ENCODE results near the gene MCM8.

MCM8 gene

DNA sequence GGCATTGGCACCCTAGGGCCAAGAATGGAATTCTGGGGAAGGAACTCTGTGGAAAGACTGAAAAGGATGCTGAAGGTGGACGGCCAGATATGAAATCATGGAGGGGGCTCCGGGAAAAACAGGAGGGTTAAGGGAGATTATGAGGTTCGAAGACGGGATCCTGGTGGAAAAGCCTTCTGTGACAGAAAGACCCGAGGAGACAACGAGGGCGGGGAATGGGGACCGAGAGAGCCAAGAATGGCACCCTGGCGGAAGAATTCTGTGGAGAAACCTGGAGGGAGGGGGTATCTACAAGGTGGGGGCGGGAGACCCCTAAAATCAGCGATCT lies 545 bp upstream of the MCM8 start:
- DNase-seq, result no peak

DNA sequence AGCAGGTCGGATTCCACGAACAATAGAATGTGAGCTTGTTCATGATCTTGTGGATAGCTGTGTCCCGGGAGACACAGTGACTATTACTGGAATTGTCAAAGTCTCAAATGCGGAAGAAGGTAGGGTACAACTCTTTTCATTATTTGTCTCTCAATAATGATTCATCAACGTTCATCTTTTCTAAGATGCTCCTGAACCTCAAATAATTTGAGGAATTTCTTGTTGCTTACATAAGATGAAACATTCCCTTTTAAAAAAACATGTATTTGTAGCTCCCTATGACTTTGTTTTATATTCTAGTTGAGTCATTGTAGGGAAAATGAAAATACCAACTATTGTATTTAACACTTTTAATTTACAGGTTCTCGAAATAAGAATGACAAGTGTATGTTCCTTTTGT lies 17.0 kb downstream of the MCM8 start:
- DNase-seq, result no peak

DNA sequence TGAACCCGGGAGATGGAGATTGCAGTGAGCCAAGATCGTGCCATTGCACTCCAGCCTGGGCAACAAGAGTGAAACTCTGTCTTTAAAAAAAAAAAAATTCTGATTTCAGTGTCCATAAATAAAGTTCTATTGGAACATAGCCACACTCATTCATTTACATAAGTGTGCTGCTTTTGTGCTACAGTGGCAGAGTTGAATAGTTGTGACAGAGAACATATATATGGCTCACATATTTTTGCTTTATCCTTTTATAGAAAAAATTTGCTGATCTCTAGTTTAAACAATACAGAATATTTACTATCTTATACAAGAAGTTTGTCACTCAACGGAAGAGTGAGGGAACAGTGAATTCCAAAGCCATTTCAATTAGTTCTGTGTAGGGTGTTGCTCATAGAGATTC lies 18.0 kb downstream of the MCM8 start:
- no peak for DNase-seq

DNA sequence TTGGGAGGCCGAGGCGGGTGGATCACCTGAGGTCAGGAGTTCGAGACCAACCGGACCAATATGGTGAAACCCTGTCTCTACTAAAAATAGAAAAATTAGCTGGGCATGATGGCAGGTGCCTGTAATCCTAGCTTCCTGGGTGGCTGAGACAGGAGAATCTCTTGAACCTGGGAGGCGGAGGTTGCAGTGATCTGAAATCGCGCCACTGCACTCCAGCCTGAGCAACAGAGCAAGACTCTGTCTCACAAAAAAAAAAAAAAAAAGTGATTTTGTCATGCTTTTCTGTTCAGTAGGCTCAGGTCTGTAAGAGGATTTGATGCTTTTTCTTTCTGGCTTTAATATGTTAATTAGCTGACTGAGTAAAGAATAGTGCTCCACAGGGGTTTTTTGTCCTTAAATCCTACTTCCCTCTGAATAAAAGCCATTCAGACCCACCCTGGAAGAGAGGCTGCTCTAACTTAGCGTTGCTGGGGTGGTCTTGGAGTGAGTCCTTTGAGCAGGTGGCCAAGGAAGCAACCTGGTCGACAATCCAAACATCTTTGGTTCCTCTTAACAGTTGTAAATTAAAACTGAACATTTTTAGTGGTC lies 19.0 kb downstream of the MCM8 start:
- no peak for DNase-seq

DNA sequence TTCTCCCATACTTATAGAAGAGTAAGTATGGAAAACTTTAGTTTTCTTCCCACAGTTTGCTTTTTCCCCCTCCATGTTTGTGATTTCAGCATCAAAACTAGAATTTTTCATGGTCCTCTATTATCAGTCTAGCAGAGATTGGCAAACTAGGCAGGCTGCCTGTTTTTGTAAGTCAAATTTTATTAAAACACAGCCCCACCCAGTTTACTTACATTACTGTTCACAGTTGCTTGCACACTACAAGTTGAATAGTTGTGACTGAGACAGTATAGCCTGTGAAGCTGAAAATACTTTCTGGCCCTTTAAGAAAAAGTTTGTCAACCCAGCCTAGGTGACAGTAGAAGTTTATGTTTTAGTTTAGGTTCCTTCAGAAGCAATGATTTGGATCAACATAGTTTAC lies 19.5 kb downstream of the MCM8 start:
- DNase-seq, result no peak

DNA sequence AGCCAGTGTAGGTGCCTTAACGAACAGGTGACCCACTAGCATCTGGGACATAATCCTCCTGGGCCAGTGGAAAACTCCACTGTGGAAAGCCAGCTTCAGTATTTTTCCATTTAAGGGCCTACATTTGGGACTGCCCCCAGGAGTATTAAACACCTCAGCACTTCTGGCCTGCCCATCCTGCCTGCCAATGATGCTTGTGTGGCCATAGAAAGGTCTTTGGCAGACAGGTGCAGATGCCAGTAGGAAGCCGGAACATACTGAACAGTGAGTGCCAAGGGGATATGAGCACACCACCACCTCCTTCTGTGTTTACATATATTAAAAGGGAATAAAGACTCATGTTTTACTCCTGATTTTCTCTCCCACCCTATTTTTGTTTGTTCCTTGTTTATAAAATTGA lies 19.9 kb downstream of the MCM8 start:
- no peak for DNase-seq

DNA sequence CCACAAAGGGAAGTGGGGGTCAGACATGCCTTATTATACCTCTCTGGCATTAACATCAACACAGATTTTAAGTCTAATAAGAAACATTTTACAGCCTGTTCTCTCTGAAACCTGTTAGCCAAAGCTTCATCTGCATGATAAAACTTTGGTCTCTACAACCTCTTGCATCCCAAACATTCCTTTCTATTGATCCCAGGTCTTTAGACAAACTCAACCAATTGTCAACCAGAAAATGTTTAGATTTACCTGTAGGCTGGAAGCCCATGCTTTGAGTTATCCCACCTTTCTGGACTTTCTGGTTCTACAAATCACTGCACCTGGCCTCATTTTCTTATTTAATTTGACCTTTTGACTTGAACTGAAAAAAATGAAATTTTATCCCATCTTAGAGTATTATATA lies 20.8 kb downstream of the MCM8 start:
- no peak for DNase-seq

DNA sequence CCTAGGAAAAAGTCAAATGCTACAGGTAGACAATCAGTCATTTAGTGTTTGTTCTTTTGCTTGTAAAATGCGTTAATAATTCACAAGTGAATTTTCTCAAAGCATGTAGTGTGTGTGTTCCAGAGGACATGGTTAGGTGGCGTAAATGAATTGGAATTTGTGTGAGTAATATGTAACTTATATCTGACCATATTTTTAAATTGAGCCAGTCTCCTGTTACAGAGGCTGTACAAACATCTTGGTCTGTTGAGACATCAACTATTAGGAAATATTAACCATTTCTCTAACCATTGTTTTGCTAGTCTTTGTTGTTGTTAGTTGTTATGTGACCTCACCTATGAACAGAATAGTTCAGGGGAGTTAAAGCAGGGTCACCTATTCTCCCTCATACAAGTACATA lies 22.7 kb downstream of the MCM8 start:
- DNase-seq, result no peak

DNA sequence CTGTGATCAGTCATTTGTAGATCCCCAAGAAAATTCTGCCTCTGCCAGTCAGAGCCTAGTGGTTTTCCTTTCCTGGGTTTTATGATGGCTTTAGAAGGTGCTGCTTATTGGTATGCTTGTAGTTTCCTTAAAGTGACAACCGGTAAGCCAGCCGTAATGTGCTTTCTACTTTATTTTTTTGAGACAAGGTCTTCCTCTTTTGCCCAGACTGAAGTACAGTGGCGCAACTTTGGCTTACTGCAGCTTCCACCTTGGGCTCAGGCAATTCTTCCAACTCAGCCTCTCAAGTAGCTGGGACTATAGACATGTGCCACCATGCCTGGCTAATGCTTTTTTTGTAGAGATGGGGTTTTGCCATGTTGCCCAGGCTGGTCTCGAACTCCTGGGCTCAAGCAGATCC lies 23.5 kb downstream of the MCM8 start:
- no peak for DNase-seq

DNA sequence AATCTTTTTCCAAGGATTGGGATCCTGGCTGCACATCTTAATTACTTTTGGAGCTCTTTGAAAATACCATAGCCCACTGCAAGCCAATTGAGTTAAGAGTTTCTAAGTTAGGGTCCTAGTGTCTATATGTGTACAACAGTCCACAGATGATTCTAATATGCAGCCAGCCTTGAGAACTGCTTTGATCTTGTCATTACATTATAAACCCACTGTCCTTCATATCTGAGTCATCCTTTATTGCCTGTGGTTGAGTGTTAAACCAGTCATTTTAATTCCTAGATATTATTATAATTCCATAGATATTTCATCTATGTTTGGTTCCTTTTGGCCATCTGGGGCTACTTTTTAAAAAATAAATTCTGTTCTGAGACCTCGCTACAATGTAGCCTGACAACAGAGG lies 24.1 kb downstream of the MCM8 start:
- no peak for DNase-seq

DNA sequence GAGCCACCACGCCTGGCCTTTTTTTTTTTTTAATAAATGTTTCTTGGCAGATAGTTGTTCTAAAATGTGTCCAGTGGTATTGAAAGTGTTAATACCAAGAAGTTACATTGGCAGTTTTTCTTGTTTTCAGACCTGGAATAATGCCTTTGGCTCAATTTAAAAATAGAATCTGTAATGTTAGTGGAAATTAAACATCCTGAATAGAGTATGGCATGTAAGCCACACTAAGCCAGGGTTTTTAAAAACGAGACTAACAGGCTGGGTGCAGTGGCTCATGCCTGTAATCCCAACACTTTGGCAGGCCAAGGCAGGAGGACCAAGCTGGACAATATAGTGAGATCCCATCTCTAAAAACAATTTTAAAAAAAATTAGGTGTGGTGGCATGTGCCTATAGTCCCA lies 25.3 kb downstream of the MCM8 start:
- no peak for DNase-seq

DNA sequence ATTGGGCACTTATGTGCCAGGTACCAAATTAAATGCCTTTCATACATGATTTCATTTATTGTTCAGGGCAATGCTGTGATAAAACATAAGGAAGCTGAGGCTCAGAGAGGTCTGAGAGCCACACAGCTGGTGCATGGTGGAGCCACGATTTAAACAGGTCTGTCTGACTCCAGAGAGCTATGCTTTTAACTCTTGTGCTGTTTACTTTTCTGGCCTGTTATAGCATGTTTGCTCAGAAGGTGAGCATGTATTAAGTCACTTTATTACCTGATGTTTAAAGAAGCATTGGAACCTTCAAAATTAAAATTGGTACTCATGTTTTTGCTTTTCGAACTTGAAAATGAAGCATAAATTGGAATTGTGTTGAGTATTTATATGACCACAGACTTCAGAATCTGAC lies 26.8 kb downstream of the MCM8 start:
- DNase-seq, result no peak

DNA sequence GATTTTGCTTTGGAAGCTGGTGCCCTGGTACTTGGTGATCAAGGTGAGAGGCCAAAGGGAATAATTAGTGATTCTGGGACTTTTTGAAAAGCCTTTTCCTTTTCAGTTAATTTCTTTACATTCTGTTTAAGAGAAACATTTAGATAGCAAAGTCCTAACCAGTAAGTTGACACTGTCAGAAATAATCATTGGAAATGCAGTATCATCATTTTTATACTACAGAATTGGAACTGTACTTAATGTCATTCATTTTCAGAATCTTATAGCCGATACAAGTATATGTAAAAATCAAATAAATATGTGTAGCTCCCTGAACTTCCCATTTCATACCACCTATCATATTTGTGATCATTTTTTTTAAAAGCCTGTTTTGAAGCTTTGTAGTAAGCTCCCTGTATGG lies 27.5 kb downstream of the MCM8 start:
- DNase-seq, result no peak

DNA sequence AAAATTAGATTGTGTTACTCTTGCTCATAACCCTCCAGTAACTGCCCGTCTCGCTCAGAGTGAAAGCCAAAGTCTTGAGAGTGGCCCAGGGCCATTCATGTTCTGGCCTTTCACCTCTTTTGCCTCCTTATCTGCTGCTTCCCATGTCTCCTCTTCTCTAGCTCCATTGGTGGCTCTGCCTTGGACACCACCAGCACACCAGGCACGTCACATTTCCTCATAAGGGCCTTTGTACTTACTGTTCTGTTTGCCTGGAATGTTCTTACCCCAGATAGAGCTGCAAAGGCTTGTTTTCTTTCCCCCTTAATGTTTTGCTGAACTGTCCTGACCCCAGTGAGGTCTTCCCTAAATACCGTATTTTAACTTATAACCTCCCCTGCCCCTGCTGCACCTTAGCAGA lies 29.3 kb downstream of the MCM8 start:
- no peak for DNase-seq

DNA sequence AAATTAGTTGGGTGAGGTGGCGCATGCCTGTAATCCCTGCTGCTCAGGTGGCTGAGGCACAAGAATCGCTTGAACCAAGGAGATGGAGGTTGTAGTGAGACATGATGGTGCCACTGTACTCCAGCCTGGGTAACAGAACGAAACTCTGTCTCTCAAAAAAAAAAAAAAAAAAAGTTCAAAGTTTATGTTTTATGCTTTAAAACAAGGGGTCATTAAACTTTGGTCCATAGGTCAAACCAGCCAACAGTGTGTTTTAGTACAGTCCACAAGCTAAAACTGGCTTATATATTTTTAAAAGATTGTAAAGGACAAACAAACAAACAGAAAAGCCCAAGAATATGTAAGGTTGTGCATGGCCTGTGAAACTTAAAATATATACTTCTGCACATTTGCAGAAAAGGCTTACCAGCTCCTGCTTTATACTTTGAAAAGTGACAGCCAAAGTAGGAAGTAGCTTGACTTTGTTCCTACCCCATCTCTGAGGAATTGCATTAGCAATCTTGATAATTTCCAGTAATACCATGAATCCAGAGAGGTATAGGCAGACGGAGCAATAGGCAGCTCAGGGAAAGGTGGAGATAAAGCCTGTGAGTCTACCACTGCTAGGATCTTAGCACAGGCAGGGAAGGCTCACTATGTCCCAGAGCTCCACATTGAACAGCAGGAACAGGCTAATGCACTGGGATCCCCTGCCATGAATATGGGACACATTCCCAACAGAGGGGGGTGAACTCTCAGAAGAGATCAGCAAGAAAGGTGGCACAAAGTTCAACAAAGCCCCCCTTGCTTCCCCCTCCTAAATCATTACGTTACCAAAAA lies 30.5 kb downstream of the MCM8 start:
- no peak for DNase-seq

DNA sequence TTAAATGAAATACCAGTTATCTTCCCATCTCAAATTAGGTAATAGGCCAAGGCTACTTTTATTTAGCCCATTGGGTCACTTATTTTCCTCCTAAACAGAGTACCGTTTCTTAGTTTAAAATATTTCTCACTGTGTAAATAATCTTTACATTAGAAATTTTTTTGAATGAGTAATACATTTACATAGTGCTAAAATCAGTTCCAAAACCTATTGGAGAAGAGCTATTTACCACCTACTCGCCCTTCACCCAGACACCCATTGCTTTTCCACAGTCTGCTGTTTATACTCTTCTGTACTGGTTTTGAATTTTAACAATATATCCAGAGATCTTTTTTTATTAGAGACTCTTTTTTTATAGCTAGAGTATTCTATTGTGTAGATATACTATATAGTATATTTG lies 36.9 kb downstream of the MCM8 start:
- no peak for DNase-seq

DNA sequence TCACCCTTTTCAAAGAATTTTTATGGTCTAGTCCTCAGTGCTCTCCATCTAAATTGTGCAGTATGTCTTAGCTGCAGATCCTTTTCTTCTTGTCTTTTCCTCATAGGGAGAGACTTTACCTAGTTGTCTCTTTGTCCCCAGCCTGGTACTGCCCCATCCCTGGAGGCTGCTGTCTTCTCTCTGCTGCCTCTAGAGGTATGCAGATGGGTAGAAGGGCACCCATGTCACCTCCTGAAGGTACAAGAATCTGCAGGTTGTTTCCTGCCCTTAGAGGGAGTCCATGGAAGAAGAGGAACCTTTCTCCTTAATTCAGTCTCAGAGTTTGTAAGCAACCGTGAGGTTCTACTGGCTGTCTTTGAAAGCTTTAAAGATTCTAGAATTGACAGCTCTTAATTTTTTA lies 39.1 kb downstream of the MCM8 start:
- DNase-seq, result no peak

DNA sequence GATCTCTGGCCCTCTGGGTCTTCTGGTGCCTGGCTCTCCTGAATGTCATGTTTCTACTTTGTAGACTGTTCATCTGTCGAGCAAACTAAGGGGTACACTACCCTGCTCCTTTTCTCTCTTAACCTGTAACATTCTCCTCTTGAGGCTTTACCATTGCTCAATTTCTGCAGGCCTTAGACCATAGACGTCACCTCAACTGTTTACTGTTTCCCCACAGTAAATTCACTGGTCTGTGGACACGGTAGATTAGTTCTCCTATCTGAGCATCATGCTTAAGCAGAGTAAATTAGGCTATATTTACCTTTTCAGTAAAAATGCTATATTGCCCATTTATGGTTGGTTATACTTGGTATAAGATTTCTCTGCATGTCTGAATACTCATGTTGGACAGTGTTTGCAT lies 40.5 kb downstream of the MCM8 start:
- no peak for DNase-seq

DNA sequence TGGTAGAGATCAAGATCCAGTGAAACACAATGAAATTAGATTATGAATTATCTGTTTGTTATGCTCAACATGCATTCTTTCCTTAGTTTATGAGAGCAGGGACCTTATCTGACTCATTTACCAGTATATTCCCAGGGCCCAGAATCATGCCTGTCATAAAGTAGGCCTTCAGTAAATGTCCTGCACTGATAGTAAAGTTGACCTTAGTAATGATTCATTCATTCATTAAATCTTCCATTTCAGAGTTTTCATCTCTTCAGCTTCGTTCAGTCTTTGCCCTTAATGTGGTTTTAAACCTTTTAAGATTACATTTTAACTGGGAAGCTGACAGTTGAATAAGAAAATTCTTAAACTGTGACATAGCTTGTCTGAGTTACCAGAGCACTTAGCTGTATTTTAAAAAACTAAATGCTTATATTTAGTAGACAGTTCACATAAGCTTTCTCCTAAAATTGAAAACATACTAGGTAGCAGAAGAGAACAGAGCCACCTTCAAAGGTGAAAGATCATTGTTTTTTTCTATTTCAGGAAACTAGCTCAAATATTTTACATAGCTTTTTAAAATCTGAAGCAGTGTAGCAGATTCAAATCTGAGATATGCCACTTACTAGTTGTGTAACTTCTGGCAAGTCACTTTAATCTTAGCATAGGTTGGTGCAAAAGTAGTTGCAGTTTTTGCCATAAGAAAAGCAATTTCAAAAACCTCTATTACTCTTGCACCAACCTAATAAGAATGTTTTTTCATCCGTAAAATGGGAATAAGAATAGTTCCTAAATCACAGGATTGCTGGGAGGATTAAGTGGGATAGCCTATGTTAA lies 41.4 kb downstream of the MCM8 start:
- no peak for DNase-seq

DNA sequence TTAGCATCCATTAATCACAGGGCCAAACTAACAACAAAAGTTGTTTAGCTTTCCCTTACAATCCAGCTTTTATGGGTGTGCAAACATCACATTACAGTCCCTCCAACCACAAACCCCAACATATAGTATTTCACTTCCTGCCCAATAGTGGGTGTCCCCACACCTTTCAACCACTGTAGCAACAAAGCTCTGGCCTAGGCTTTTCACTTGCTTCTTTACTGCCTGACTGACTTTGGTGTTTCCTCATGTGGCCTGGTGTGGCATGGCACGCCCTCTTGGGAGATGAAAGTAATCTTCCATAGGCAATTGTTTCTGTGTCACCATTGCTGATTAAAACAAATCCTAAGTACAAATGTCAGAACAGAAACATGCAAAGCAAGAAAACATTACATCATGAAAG lies 46.3 kb downstream of the MCM8 start:
- DNase-seq, result no peak

DNA sequence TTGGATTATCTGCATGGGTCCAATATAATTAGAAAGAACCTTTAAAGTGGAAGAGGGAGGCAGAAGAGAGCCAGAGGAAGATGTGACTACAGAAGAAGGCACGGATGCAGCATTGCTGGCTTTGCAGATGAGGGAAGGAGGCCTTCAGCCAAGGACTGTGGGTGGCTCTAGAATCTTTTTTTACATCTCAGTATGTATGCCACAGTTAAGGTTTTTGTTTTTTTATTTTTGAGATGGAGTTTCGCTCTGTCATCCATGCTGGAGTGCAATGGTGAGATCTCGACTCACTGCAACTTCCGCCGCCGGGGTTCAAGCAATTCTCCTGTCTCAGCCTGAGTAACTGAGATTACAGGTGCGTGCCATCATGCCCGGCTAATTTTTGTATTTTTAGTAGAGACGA lies 49.3 kb downstream of the MCM8 start:
- no peak for DNase-seq

DNA sequence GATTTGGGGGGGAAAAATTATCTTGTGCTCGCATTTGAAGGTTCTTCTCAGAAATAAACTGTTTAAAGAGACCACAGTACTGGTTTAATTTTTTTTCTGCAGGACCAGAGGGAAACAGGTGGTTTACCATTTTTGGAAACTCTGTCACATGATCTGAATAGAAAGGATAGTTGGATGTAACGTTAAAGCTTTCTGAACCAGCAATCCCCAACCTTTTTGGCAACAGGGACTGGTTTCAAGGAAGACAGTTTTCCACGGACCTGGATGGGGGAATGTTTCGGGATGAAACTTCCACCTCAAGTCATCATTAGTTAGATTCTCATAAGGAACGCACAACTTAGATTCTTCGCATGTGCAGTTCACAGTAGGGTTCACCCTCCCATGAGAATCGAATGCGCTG lies 50.4 kb downstream of the MCM8 start:
- no peak for DNase-seq

DNA sequence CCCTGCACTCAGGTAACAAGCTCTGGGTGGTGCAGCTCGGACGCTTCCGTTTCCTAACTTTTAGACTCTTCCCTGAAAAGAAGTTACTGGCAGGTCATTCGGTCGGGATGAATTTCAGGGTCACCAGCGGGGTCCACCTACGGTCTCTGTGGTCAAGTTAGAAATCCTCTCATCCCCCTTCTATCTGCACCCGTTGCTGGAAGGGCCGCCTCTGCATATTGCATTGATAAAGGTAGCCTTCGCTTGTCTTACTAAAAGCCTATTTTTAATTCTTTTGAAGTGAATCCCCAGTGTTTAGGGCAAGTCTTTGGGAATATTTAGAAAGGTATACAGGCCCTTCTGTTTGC lies 56.1 kb downstream of the MCM8 start:
- DNase-seq, result no peak

DNA sequence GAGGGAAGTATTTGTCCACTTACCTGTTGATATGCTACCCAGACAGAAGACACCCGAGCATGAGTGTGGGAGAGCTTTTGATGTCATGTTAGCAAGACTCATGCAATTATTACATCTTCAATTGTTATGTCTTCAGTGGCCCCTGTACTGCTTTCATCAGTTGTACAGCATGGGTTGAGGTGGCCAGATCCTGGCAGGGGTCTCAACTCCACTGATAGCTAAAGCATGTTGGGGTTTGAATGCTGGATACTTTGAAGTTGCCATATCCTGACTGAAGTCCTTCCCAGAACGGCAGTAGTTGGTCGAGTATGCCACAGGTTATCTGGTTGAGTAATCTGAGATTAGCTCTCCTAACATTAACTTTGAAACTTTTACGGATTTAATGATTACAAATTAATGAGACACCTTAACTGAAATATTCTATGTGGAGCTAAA lies 56.7 kb downstream of the MCM8 start:
- no peak for DNase-seq
